Activated CD4-positive, alpha-beta T cell treated with anti-CD3 and anti-CD28 coated beads, Interleukin-10, Interleukin-2, amounts not matched to agents 100 ng/mL and 50 ng/mL, durations not matched to agents 16 hours and 8 hours (primary cell): ENCODE measurements around the gene MRPL39.
A peak's percentile ranks its signal among the peaks of the same experiment; 100 is the strongest.
"Not testable (repeated sequence)": the region's sequence is repeated elsewhere in the genome, so short reads cannot be mapped to it uniquely, and the experiment has no call there.

Source experiments
- DNase-seq: peaks from one replicate; pipeline ENCODE4 v3.0.0-alpha.2; 2020

MRPL39 gene

GRCh38 chr21:25607151-25608043, at the start of gene MRPL39:
Gene MRPL39, minus strand, starts transcription at chr21:25607481. Its CDS starts 6 bp downstream, at chr21:25607475.
- peak; percentile 93 for DNase-seq

GRCh38 chr21:25656412-25656811, 49.1 kb upstream of the MRPL39 start:
- DNase-seq: no peak

GRCh38 chr21:25649146-25649545, 41.9 kb upstream of the MRPL39 start:
- no peak for DNase-seq

- no peak for DNase-seq
Observed at GRCh38 chr21:25647647-25648046, 40.4 kb upstream of the MRPL39 start.

- no peak for DNase-seq
Observed at GRCh38 chr21:25646474-25646873, 39.2 kb upstream of the MRPL39 start.

- no peak for DNase-seq
Observed at GRCh38 chr21:25643486-25643885, 36.2 kb upstream of the MRPL39 start.

- no peak for DNase-seq
Observed at GRCh38 chr21:25640943-25641292, 33.6 kb upstream of the MRPL39 start.

- peak; percentile 10 for DNase-seq
Observed at GRCh38 chr21:25640202-25640942, 33.1 kb upstream of the MRPL39 start.

- peak; percentile 48 for DNase-seq
Observed at GRCh38 chr21:25639551-25640201, 32.4 kb upstream of the MRPL39 start.

- peak; percentile 46 for DNase-seq
Observed at GRCh38 chr21:25638660-25639550, 31.6 kb upstream of the MRPL39 start, which contains the start of gene JAM2. Gene JAM2, plus strand, starts transcription at chr21:25639258. Its CDS starts 564 bp downstream, at chr21:25639822.

GRCh38 chr21:25637851-25638659, 30.8 kb upstream of the MRPL39 start:
- DNase-seq: no peak

GRCh38 chr21:25636727-25637126, 29.4 kb upstream of the MRPL39 start:
- peak; percentile 75 for DNase-seq

GRCh38 chr21:25635310-25635709, 28.0 kb upstream of the MRPL39 start:
- DNase-seq: no peak

GRCh38 chr21:25632296-25632695, 25.0 kb upstream of the MRPL39 start:
- no peak for DNase-seq

- no peak for DNase-seq
Observed at GRCh38 chr21:25626757-25627156, 19.5 kb upstream of the MRPL39 start.

GRCh38 chr21:25625776-25626555, 18.7 kb upstream of the MRPL39 start:
- DNase-seq: not testable (repeated sequence)

- DNase-seq: no peak
Observed at GRCh38 chr21:25625036-25625435, 17.8 kb upstream of the MRPL39 start.

GRCh38 chr21:25624511-25624910, 17.2 kb upstream of the MRPL39 start:
- DNase-seq: no peak

- no peak for DNase-seq
Observed at GRCh38 chr21:25619198-25619597, 11.9 kb upstream of the MRPL39 start.

GRCh38 chr21:25615880-25616279, 8.6 kb upstream of the MRPL39 start:
- DNase-seq: no peak

- DNase-seq: no peak
Observed at GRCh38 chr21:25614441-25614840, 7.2 kb upstream of the MRPL39 start.
